NCI-H2227 (cell line): Measurements from ENCODE around the gene F12.
"Not testable (repeated sequence)": the region's sequence is repeated elsewhere in the genome, so short reads cannot be mapped to it uniquely, and the experiment has no call there.

Experiments
- DNase-seq: peaks from one replicate; lab custom pipeline; 2025; ENCODE audit not compliant: unreplicated experiment; lab: John Stamatoyannopoulos, UW

F12 gene

GRCh38 chr5:177432839-177433657 is 23.7 kb upstream of the F12 start:
- DNase-seq: no peak

DNA sequence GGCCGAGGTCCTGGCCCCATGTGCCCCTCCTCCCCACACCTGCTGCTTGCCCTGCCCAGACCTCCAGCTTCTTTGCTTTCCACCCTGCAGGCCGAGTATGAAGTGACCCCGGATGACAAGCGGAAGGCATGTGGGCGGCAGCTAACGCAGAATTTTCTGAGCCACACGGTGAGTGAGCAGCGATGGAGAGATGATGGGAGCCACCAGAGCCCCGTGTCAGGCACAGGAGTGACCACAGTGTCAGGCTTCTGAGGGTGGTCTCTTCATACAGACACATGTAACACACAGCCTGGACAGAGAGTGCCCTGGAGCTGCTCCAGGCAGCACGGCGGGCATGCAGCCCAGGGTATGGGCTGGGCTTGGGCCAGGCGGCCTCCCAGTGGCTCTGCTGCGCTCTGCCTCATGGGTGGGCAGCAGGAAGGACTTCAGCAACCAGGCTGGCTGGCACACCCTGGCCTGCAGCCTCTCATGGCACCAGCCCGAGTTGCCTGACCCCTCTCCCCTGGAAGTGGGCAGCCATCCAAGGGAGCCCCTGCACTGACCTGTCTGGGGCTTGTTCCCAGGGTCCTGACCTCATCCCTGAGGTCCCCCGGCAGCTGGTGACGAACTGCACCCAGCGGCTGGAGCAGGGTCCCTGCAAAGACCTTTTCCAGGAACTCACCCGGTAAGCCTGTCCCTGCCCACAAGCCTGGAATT is 22.9 kb upstream of the F12 start:
- DNase-seq: no peak

GRCh38 chr5:177431317-177432142 is 22.2 kb upstream of the F12 start:
- no peak for DNase-seq

- DNase-seq: no peak
Observed at GRCh38 chr5:177430972-177431316, 21.6 kb upstream of the F12 start.

DNA sequence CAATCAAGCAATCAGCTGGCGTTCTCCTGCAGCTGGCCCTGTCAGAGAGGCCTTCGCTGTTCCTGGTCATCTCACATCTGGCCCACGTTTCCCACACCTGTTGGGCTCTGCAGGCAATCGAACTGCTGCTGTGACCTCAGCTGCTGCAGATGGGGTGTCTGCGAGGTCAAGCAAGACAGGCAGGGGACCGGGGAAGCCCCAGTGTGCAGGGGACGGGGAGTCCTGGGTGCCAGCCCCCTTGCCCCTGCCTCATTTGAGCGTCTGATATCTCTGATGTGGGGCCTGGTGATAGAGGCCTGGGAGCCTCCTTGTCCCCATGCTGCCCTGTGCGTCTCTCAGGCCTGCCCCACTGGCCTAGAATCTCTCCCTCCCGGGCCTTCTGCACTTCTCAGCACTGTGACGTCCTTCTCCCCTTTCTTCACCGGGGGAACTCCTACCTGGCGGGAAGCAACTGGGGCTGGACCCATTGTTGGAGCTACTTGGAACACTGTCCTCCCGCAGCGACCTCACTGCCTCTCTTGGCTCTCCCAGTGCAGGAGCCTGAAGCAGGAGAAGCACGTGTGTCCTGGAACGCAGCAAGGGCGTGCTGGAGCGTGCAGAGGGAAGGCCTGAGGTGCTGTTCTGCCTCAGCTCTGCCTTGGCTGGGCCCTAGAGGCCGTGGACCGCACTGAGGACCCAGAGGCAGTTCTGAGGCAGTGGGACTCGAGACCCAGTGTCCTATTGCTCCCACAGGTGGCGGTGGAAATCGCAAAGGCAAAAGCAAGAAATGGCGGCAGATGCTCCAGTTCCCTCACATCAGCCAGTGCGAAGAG is 21.0 kb upstream of the F12 start:
- DNase-seq: no peak

DNA sequence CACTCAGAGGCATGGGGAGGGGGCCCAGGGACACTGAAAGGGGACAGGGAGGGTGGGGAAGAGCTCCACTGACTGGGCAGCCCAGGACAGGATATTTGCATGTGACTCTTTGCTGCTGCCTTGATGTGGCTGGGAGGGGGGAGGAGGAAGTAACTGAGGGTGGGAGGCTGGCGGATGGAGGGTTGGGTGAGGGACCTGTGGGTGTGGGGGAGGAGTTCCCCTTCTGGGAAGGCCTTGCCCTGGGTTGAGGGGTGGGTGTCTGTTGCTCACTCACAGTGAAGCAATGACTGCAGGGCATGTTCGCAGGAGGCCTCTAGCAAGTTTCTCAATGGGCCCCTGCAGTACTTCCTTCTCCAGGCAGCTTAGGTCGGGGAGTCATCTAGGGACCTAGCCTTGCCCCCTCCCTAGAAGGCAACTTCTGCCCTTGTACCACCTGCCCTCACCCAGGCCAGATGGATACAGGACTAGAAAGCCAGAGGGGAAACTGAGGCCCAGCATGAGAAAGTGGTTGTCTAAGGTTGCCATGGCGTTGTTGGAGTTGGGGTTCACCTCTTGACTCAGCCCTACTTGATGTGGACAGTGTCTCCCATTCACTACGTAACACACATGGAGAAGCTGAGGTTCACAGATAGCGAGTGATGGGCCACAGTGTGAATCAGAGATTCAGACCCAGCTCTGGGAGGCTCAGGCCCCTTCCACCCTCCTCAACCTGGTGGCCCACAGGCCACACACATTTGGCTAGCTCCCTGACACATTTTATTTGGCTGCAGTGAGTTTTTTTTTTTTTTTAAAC is 20.1 kb upstream of the F12 start:
- DNase-seq: no peak

- DNase-seq: no peak
Observed at GRCh38 chr5:177428574-177429217, 19.3 kb upstream of the F12 start.

GRCh38 chr5:177427919-177428573 is 18.7 kb upstream of the F12 start:
- no peak for DNase-seq

- no peak for DNase-seq
Observed at GRCh38 chr5:177427211-177427822, 18.0 kb upstream of the F12 start.

DNA sequence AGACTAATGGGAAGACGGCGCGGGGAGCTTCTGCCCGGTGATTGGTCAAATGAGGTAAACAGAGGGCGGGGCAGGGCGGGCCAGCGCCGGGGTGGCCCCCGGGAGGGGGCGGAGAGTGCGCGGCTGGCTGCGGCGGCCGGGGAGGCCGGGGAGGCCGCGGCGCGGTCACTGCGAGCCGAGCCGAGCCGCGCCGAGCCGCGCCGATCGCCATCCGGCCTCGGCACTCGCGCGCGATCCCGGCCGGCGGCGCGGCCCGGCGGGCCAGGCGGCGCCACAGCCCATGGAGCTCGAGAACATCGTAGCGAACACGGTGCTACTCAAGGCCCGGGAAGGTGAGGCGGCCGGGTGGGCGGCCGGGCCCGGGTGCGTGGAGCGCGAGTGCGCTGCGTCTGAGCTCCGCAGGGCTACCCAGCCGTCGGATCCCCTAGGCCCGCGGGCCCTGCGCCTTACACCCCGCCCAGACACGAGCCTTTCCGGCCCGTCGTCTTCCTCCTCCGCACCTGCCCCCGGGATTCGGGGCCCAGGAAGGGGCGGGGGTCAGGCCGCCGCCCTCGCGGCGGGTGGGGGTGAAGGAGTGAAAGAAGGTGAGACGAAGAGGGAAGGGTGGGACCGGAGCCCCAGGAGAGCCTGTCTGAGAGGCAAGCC is 17.3 kb upstream of the F12 start, which contains the start of gene GRK6:
Gene GRK6, plus strand, starts transcription at position 111 of the 645 bp plus-strand sequence. Its CDS starts 170 bp downstream, at position 281.
- peak; percentile 58 for DNase-seq

DNA sequence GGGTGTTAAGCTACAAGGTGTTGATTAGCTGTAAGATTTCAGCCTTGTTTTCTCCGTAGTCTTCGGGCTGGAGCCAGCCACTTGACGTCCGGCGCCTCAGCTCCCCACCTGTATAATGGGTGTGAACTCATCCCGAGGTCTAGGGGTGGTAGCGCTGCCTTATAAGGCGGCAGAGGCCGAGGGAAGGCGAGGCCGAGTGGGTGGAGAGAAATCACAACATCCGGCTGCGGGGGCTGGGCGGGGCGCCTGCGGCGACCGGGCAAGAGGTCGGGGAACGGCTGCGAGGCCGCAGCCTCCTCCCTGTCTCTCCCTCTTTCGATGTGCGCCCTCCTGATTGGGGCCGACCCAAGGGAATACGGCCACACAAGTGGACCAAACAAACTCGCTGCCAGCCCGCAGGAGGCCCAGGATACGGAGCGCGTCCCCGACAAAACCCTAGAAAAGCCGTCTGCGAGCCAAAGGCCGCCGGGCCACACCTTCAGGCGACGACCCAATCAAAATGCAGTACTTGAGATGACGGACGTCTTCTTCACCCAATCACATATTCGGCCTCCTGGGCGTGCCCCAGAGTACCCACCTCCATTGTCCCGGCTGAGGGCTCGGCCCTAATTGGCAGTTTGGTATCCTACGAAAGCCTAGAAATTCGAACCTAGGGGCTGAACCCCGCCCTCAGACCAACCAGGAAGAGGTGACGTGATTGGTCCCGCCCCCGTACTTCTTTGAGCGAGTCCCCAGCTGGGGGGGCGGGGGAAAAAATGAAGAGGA is 16.6 kb upstream of the F12 start:
- DNase-seq: peak; percentile 99

GRCh38 chr5:177425196-177425800 is 15.9 kb upstream of the F12 start:
- DNase-seq: no peak

- DNase-seq: no peak
Observed at GRCh38 chr5:177423671-177424070, 14.3 kb upstream of the F12 start.

- DNase-seq: peak; percentile 10
Observed at GRCh38 chr5:177421062-177421798, 11.9 kb upstream of the F12 start.

GRCh38 chr5:177420472-177420871 is 11.1 kb upstream of the F12 start:
- DNase-seq: not testable (repeated sequence)

DNA sequence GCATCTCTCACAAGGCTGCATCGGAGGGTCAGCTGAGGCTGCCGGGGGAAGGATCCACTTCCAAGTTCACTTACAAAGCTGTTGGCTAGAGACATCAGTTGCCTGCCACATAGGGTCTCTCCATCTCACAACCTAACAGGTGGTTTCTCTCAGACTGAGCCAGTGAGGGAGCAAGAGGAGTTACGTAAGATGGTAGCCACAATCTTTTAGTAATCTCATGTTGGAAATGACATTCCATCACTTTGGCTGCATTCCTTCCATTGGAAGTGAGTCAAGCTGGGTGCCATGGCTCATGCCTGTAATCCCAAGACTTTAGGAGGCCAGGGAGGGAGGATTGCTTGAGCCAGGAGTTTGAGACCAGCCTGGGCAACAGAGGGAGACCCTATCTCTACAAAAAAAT is 9.7 kb upstream of the F12 start:
- DNase-seq: no peak
